Measurements from ENCODE around the gene ARMC5. TPM values are rescaled to one million over a fixed set of nuclear protein-coding genes. Genes with fewer than 3 reads are reported as not detected.

ARMC5 gene
- total and polyA plus RNA-seq, 10 of the 15 experiments (the other 5 are each of a cell fraction or from before 2014, with no cell fraction given), result 0.06 to 13.2 (median 5.6) TPM

GRCh38 chr16:31478956-31479355 lies 19.7 kb downstream of the ARMC5 start (continued):
- TF ChIP-seq ZBTB33 (IDR thresholded peaks at IDR 0.05) (no peak), TCF12 (IDR thresholded peaks at IDR 0.05; ENCODE audit: low read depth, low read length) (no peak), MEF2B (IDR thresholded peaks at IDR 0.05; ENCODE audit: partially characterized antibody, poor library complexity, severe bottlenecking) (no peak), RUNX3 (IDR thresholded peaks at IDR 0.05; ENCODE audit: low read length) (no peak), IKZF1 (conservative IDR thresholded peaks at IDR 0.05) (no peak), BMI1 (IDR thresholded peaks at IDR 0.05; ENCODE audit: borderline replicate concordance) (no peak), BHLHE40 (IDR thresholded peaks at IDR 0.05; ENCODE audit: borderline replicate concordance in 1 of 2, low read depth in 2 of 2, low read length in 1 of 2) (no peak), NR2C2 (IDR thresholded peaks at IDR 0.05; ENCODE audit: borderline replicate concordance, control insufficient read depth, insufficient read length, low read depth) (no peak), CUX1 (IDR thresholded peaks at IDR 0.05; ENCODE audit: insufficient replicate concordance, low read depth, low read length) (no peak), CREB1 (IDR thresholded peaks at IDR 0.05; ENCODE audit: low read depth) (no peak), ZNF207 (IDR thresholded peaks at IDR 0.05; ENCODE audit: borderline replicate concordance) (no peak), PRDM15 (CRISPR knock-in tag; IDR thresholded peaks at IDR 0.05) (no peak), POU2F2 (IDR thresholded peaks at IDR 0.05; ENCODE audit: borderline replicate concordance, low read depth, low read length) (no peak)

All from GM12878 (cell line).